Fibroblast of mammary gland (primary cell): ENCODE data around the gene ZNF485.
A peak's percentile ranks its signal among the peaks of the same experiment; 100 is the strongest.

Experiments used
- DNase-seq: peaks from one replicate; pipeline ENCODE4 v3.0.0-alpha.2; 2010; ENCODE audit warnings: low read depth
- H3K4me3 ChIP-seq: 2 replicates; pipeline ENCODE4 v1.5.1; 2011; ENCODE audit warnings: low read depth, mild to moderate bottlenecking, low read length, moderate library complexity; ENCODE audit not compliant: control insufficient read depth
- TF ChIP-seq, protein P1 (sequence below): conservative IDR thresholded peaks from 2 replicates; pipeline ENCODE4 v1.5.1; 2011; ENCODE audit warnings: low read depth, low read length, inconsistent platforms; ENCODE audit not compliant: control insufficient read depth, insufficient read depth

The ZNF485 gene

DNA sequence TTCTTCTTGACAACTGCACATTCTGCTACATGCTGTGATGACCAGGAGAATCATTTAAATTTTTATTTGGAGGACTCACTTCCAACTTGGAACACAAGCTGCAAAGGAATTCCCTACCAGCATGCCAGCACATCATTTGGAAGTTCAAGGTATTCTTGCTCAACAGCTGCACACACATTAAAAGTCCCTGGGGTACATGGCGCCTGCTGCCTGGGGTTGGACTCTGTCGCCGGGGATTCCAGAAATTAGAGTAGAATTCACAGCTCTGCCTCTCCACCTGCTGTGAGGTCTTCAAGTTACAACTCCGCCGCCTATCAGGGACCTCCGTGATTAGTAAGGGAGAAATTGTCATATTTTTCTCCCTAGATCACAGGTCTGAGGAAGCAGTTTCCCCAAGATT is 41.3 kb downstream of the ZNF485 start:
- no peak overlapping the region for H3K4me3 ChIP-seq
- DNase-seq = peak; percentile 10

DNA sequence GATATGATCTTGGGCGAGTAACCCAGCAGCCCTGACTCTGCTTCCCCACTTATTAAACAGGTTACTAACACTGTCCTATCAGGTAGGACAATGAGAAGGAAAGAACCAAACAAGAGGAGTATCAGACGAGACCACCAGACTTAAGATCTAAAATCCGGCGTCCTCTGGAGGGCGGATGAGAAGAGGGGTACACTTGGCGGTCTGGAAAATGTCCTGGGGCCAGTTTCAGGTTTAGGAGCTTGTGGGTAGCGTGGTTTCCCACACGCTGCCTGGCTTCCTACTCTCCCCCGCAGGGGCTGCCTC is 41.8 kb downstream of the ZNF485 start:
- H3K4me3 ChIP-seq = peak overlapping the region; percentile 61
- TF ChIP-seq, protein P1, sequence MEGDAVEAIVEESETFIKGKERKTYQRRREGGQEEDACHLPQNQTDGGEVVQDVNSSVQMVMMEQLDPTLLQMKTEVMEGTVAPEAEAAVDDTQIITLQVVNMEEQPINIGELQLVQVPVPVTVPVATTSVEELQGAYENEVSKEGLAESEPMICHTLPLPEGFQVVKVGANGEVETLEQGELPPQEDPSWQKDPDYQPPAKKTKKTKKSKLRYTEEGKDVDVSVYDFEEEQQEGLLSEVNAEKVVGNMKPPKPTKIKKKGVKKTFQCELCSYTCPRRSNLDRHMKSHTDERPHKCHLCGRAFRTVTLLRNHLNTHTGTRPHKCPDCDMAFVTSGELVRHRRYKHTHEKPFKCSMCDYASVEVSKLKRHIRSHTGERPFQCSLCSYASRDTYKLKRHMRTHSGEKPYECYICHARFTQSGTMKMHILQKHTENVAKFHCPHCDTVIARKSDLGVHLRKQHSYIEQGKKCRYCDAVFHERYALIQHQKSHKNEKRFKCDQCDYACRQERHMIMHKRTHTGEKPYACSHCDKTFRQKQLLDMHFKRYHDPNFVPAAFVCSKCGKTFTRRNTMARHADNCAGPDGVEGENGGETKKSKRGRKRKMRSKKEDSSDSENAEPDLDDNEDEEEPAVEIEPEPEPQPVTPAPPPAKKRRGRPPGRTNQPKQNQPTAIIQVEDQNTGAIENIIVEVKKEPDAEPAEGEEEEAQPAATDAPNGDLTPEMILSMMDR = no peak
- peak; percentile 13 for DNase-seq

More for the DNA sequence above, 41.3 kb downstream of the ZNF485 start:
- TF ChIP-seq, protein P1 = no peak

DNA sequence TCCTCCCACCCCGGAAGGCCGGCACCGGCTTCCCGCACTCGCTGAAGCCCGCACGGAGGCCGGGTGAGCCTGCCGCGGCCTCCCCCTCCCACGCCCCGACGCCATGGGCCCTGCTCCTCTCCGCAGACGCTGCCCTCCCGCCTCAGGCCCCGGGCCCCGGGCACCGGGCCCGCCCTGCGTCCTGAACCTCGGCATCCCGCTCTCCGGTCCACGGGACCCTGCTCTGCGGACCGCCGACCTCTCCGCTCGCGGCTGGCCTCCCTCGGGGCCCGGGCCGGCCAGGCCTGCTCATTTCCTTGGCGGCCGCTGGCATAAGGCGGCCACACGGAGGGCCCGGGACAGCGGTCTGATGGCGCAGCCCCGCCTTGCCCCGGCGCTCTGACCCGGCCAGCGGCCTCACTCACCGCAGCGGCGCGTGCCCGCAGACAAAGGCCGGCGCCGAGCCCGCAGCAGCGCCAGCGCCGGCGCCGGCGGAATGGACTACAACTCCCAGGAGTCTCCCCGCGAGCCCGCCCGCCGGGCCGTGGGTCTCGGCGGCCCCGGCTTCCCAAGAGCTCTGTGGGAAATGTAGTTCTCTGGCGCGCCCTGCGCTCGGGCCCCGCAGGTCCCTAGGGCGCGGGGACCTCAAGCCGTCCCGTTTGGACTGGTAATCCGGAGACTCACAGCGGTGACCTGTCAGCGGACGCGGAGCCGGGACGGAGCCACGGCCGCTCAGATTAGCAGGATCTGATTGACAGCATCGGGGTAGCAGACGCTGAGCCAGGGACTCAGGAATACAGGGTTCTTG is 42.4 kb downstream of the ZNF485 start, which contains the start of gene ZNF32:
ZNF32 (minus strand) TSS at position 484 of the 787 bp plus-strand sequence. CDS start 2,748 bp downstream, outside the sequence.
- peak within 1 kb of the TSS; percentile 61 for H3K4me3 ChIP-seq
- TF ChIP-seq, protein P1 = no peak
- peak; percentile 77 for DNase-seq

DNA sequence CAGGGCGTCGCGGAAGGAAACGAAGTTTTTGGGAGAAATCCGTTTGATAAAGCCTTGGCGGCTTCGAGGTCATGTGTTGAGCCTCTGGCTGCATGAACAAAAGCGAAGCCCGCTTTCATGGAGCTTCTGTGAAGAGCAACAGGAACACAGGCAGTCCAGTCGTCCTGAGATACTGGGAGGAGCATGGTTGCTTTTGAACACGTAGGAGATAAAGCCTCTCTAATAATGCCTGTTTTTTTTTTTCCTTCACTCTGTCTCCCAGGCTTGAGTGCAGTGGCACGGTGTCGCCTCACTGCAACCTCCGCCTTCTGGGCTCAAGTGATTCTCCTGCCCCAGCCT is 42.9 kb downstream of the ZNF485 start:
- peak overlapping the region; percentile 61 for H3K4me3 ChIP-seq
- DNase-seq = peak; percentile 30
- TF ChIP-seq, protein P1 = no peak

DNA sequence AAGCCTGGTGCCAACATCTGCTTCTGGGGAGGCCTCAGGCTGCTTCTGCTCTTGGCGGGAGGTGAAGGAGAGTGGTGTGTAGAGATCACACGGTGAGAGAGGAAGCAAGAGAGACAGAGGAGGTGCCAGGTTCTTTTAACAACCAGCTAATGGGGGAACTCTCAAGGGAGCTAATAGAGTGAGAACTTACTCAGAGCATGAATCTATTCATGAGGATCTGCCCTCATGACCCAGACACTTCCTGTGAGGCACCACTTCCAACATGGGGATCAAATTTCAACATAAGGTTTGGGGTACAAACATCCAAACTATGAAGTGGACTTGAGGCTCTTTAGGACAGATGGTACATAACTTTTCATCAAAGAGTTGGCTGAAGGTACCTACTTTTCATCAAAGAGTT is 47.5 kb downstream of the ZNF485 start:
- TF ChIP-seq, protein P1 = no peak
- H3K4me3 ChIP-seq = no peak overlapping the region
- DNase-seq = peak; percentile 54

- TF ChIP-seq, protein P1 = no peak
- no peak for DNase-seq
- H3K4me3 ChIP-seq = no peak overlapping the region
These were observed 49.1 kb downstream of the ZNF485 start for GRCh38 chr10:43655311-43655710.
